SK-N-MC (cell line): ENCODE measurements around the gene DCBLD1.

Experiments
- EZH2 ChIP-seq: fragments of 200-600 bp; sonication (generic); IDR thresholded peaks from one replicate; pipeline ENCODE4 v1.6.1; 2017; ENCODE audit warnings: antibody characterized with exemption
- POLR2AphosphoS5 ChIP-seq: IDR thresholded peaks from 2 replicates; pipeline ENCODE4 v1.6.1; 2012; ENCODE audit warnings: mild to moderate bottlenecking, low read depth, low read length, borderline replicate concordance

DNA sequence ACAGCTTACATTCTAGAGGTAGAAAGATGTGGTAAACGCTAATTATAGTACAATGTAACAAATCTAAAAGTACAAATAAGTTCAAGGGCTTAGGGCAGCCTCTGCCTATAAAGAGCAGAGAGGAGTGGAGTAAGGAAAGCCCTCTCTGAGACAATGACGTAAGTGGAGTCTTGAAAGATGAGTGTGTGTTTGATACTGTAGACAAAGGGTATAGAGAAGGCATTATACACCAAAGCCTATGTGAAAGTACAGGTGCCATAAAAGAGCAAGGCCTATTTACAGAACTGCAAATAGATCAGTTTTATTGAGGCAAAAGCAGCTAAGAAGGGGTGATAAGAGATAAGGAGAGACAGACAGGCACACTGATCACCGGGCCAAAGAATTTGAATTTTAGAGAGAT lies 108.9 kb downstream of the DCBLD1 start:
- TF ChIP-seq EZH2 (no peak), POLR2AphosphoS5 (no peak)
